Body of pancreas (tissue), 4 donors: ENCODE measurements around the gene COPE. TPM values are rescaled to one million over a fixed set of nuclear protein-coding genes. Genes with fewer than 3 reads are reported as not detected.

Experiments
- ATAC-seq: fragments of 150-250 bp; one replicate; pipeline ENCODE4 v1.9.1; 2016
- DNase-seq, 4 donors: peaks; one replicate each; pipeline ENCODE4 v3.0.0-alpha.2; 2019
- H3K27ac ChIP-seq, 4 donors: fragments of 200-600 bp; sonication (generic); 1 replicate in 3 of 4; 2 replicates in 1 of 4; pipeline versions ENCODE4 v1.5.1 to v1.6.1; 2016 to 2019; ENCODE audit warnings: mild to moderate bottlenecking in 1 of 4, mixed read lengths in 1 of 4, moderate library complexity in 1 of 4
- H3K27me3 ChIP-seq, 2 donors: fragments of 200-600 bp; sonication (generic); one replicate each; pipeline ENCODE4 v1.6.0; 2016; ENCODE audit warnings: mild to moderate bottlenecking in 1 of 2
- H3K36me3 ChIP-seq, 2 donors: fragments of 200-600 bp; sonication (generic); replicated peaks in 1 of 2; 2 replicates each; pipeline ENCODE4 v1.5.1; 2016; ENCODE audit warnings: low read depth in 2 of 2; ENCODE audit not compliant: insufficient read depth in 1 of 2
- H3K4me1 ChIP-seq: fragments of 200-600 bp; sonication (generic); one replicate; pipeline ENCODE4 v1.6.0; 2016
- H3K4me3 ChIP-seq, 2 donors: fragments of 200-600 bp; sonication (generic); 1 replicate in 1 of 2; 2 replicates in 1 of 2; pipeline ENCODE4 v1.5.1; 2016 to 2019
- H3K9me3 ChIP-seq, 3 donors: fragments of 200-600 bp; sonication (generic); 1 replicate in 2 of 3; 2 replicates in 1 of 3; pipeline ENCODE4 v1.5.1; 2016
- POLR2A ChIP-seq, 3 donors: fragments of 450-650 bp; IDR thresholded peaks; one replicate each; pipeline ENCODE4 v1.6.1; 2016; ENCODE audit warnings: antibody characterized with exemption in 3 of 3, mild to moderate bottlenecking in 2 of 3
- WGBS, 2 donors: methylation state at CpG; one replicate each; pipeline ENCODE4 v1.1.5; 2017; 5-methylcytosine and 5-hydroxymethylcytosine counted together
- intact Hi-C: fragments of 100-400 bp; cut with DNase I; formaldehyde crosslinking; loops from one replicate; pipeline ENCODE4 v1.15.1; 2023
- total RNA-seq, 2 donors: library from RNA; depleted of rRNA; stranded (reverse); fragments of >200 nt; gene quantifications; one replicate each; pipeline ENCODE4 v1.1.0, GENCODE V29; 2016
- TF ChIP-seq, protein P1 (sequence below), 7 experiments: fragments of 450-650 bp in 4 of 7; fragments of 200-600 bp in 3 of 7; sonication (generic) in 3 of 7; IDR thresholded peaks; one replicate each; pipeline ENCODE4 v1.5.1; 2016 to 2019; ENCODE audit warnings: antibody characterized with exemption in 7 of 7

The COPE gene
- total RNA-seq, 2 donors from 2014 or later: 111 to 166 TPM

GRCh38 chr19:18900700-18901481 is 18.3 kb downstream of the COPE start:
- intact Hi-C loops: no loop called here
- Histone ChIP-seq H3K36me3 (peaks cover 3 to 18% of the 10 kb centered on the region in 2 donors), H3K9me3 (no peaks in the 10 kb centered on the region), H3K27me3 (no peaks in the 10 kb centered on the region), H3K4me1 (peaks cover 5% of the 10 kb centered on the region), H3K27ac (no peak overlapping the region), H3K4me3 (no peak overlapping the region)
- WGBS, 2 donors: 90 to 97% methylated on average over 5 to 16 of the region's 17 CpGs
- no peak for TF ChIP-seq POLR2A (IDR thresholded peaks at IDR 0.05)
- TF ChIP-seq, protein P1, sequence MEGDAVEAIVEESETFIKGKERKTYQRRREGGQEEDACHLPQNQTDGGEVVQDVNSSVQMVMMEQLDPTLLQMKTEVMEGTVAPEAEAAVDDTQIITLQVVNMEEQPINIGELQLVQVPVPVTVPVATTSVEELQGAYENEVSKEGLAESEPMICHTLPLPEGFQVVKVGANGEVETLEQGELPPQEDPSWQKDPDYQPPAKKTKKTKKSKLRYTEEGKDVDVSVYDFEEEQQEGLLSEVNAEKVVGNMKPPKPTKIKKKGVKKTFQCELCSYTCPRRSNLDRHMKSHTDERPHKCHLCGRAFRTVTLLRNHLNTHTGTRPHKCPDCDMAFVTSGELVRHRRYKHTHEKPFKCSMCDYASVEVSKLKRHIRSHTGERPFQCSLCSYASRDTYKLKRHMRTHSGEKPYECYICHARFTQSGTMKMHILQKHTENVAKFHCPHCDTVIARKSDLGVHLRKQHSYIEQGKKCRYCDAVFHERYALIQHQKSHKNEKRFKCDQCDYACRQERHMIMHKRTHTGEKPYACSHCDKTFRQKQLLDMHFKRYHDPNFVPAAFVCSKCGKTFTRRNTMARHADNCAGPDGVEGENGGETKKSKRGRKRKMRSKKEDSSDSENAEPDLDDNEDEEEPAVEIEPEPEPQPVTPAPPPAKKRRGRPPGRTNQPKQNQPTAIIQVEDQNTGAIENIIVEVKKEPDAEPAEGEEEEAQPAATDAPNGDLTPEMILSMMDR (IDR thresholded peaks at IDR 0.05): no peak
- no peak for DNase-seq
- ATAC-seq: no peak

- intact Hi-C loops: no loop called here
- Histone ChIP-seq H3K9me3 (no peaks in the 10 kb centered on the region), H3K4me1 (peaks cover 14% of the 10 kb centered on the region), H3K4me3 (no peak overlapping the region), H3K36me3 (peaks cover 3 to 14% of the 10 kb centered on the region in 2 donors), H3K27ac (no peak overlapping the region), H3K27me3 (no peaks in the 10 kb centered on the region)
- no peak for DNase-seq
- ATAC-seq: no peak
- TF ChIP-seq, protein P1 (IDR thresholded peaks at IDR 0.05): no peak
- no peak for TF ChIP-seq POLR2A (IDR thresholded peaks at IDR 0.05)
- WGBS, 2 donors: 85 to 93% methylated on average over 3 to 20 of the region's 20 CpGs
Observed at GRCh38 chr19:18899624-18900560, 19.3 kb downstream of the COPE start.

- peaks cover 3 to 12% of the 10 kb centered on the region in 2 donors for H3K36me3 ChIP-seq
- no peak overlapping the region for H3K27ac ChIP-seq
- DNase-seq: no peak
- peaks cover 15% of the 10 kb centered on the region for H3K4me1 ChIP-seq
- 72 to 73% methylated on average over 5 to 18 of the region's 18 CpGs for WGBS, 2 donors
- intact Hi-C loops: no loop called here
- H3K9me3 ChIP-seq: no peaks in the 10 kb centered on the region
- ATAC-seq: no peak
- no peak overlapping the region for H3K4me3 ChIP-seq
- H3K27me3 ChIP-seq: peaks cover 0 to 6% of the 10 kb centered on the region in 2 donors
- TF ChIP-seq, protein P1 (IDR thresholded peaks at IDR 0.05): no peak
- TF ChIP-seq POLR2A (IDR thresholded peaks at IDR 0.05): no peak
Observed at GRCh38 chr19:18898607-18899408, 20.4 kb downstream of the COPE start.

DNA sequence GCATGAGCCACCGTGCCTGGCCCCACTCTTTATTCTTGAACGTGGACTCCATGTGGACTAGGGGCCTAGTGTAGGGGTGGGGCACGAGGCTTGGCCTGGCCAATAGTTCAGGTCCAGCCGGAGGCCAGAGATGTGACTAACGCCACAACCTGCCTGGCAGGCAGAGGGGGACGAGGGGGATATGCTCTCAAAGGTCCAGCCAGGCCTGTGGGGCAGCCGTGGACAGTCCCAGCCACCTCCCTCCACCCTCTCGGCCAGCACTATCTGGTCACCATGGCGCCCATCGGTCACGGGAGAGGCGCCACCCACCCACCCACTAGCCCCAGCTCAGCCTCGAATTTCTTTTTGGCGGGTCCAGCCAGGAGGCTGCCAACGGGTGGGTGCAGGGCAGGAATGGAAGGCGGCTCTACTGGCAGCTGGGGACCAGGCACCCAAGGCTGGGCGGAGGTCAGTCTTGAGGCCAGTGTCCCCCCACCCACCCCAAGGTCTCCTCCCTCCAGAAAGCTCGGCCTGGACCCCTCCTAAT is 21.0 kb downstream of the COPE start:
- Histone ChIP-seq H3K4me1 (peaks cover 15% of the 10 kb centered on the region), H3K36me3 (peaks cover 3 to 7% of the 10 kb centered on the region in 2 donors), H3K27me3 (peaks cover 0 to 6% of the 10 kb centered on the region in 2 donors), H3K4me3 (no peak overlapping the region), H3K27ac (no peak overlapping the region), H3K9me3 (no peaks in the 10 kb centered on the region)
- intact Hi-C loops: no loop called here
- ATAC-seq: no peak
- WGBS, 2 donors: 29 to 52% methylated on average over 5 to 9 of the region's 18 CpGs
- DNase-seq: no peak
- no peak for TF ChIP-seq POLR2A (IDR thresholded peaks at IDR 0.05)
- TF ChIP-seq, protein P1 (IDR thresholded peaks at IDR 0.05): no peak
